GM12878 (cell line): Measurements from ENCODE around the gene DDO.

Source experiments
- BACH1 ChIP-seq: fragments of 450-650 bp; IDR thresholded peaks from 2 replicates; pipeline ENCODE4 v1.6.1; 2017; ENCODE audit warnings: mild to moderate bottlenecking, borderline replicate concordance
- CBFB ChIP-seq: IDR thresholded peaks from 2 replicates; pipeline ENCODE4 v1.6.1; 2016; ENCODE audit warnings: antibody characterized with exemption, low read depth
- POLR2A ChIP-seq: IDR thresholded peaks from 2 replicates; pipeline ENCODE4 v1.6.1; 2011; ENCODE audit warnings: low read depth, mild to moderate bottlenecking, low read length
- POLR2AphosphoS2 ChIP-seq: IDR thresholded peaks from 2 replicates; pipeline ENCODE4 v1.6.1; 2011; ENCODE audit warnings: low read depth, mild to moderate bottlenecking, low read length, improper control_type of control experiment, moderate library complexity
- POLR2AphosphoS5 ChIP-seq: IDR thresholded peaks from 2 replicates; pipeline ENCODE4 v1.6.1; 2011; ENCODE audit warnings: mild to moderate bottlenecking, low read length, inconsistent platforms
- TBL1XR1 ChIP-seq: IDR thresholded peaks from 2 replicates; pipeline ENCODE4 v1.6.1; 2012; ENCODE audit warnings: low read depth, low read length, improper control_type of control experiment
- TCF12 ChIP-seq: IDR thresholded peaks from 2 replicates; pipeline ENCODE4 v1.6.1; 2011; ENCODE audit warnings: low read depth, mild to moderate bottlenecking, low read length
- ZSCAN29 ChIP-seq: fragments of 450-650 bp; IDR thresholded peaks from 2 replicates; pipeline ENCODE4 v1.6.1; 2017; ENCODE audit warnings: mild to moderate bottlenecking, moderate library complexity
- TF ChIP-seq, protein P1 (sequence below), 3 experiments: IDR thresholded peaks in 2 of 3; conservative IDR thresholded peaks in 1 of 3; 2 replicates each; pipeline ENCODE4 v1.5.1; 2011; ENCODE audit warnings: low read depth in 3 of 3, low read length in 3 of 3, mild to moderate bottlenecking in 3 of 3, control low read depth in 2 of 3, moderate library complexity in 2 of 3, inconsistent platforms in 1 of 3, mixed read lengths in 1 of 3; ENCODE audit not compliant: control insufficient read depth in 2 of 3, insufficient read depth in 1 of 3; ENCODE audit errors: extremely low read depth in 1 of 3
- TF ChIP-seq, protein P2 (sequence below): IDR thresholded peaks from 2 replicates; pipeline ENCODE4 v1.6.1; 2012; ENCODE audit warnings: mild to moderate bottlenecking, low read depth, low read length
- TF ChIP-seq, protein P3 (sequence below): fragments of 450-650 bp; IDR thresholded peaks from 2 replicates; pipeline ENCODE4 v1.6.1; 2017; ENCODE audit warnings: mild to moderate bottlenecking, low read depth, inconsistent platforms; ENCODE audit not compliant: poor library complexity, severe bottlenecking

DNA sequence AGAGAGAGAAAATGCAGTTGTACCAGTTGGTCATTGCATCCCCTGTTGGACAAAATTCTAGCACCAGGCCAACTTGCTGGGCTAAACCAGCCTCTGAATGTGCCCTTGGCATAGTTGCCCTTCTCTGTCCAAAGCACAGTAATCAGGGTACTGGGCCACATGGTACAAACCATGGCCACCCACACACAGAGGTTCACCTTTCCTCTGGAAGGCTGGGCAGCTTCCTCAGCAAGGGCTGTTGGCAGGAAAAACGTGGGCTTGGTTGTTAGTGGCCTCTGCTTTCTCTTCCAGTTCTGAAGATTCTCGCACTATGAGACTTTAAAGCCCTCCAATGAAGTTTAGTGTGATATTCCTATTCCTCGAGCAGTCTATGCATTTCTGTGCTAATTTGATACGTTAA, 706 bp downstream of the DDO start:
- TF ChIP-seq TCF12 (no peak), BACH1 (no peak), POLR2AphosphoS5 (no peak), POLR2A (no peak), TBL1XR1 (no peak), POLR2AphosphoS2 (no peak), ZSCAN29 (no peak), CBFB (no peak)
- TF ChIP-seq, protein P1, sequence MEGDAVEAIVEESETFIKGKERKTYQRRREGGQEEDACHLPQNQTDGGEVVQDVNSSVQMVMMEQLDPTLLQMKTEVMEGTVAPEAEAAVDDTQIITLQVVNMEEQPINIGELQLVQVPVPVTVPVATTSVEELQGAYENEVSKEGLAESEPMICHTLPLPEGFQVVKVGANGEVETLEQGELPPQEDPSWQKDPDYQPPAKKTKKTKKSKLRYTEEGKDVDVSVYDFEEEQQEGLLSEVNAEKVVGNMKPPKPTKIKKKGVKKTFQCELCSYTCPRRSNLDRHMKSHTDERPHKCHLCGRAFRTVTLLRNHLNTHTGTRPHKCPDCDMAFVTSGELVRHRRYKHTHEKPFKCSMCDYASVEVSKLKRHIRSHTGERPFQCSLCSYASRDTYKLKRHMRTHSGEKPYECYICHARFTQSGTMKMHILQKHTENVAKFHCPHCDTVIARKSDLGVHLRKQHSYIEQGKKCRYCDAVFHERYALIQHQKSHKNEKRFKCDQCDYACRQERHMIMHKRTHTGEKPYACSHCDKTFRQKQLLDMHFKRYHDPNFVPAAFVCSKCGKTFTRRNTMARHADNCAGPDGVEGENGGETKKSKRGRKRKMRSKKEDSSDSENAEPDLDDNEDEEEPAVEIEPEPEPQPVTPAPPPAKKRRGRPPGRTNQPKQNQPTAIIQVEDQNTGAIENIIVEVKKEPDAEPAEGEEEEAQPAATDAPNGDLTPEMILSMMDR (IDR thresholded peaks at IDR 0.05 in 2 of 3, conservative IDR thresholded peaks at IDR 0.05 in 1 of 3; ENCODE audit: control insufficient read depth in 2 of 3, extremely low read depth in 1 of 3, insufficient read depth in 1 of 3, low read depth in 3 of 3, low read length in 3 of 3), result no peak
- TF ChIP-seq, protein P2, sequence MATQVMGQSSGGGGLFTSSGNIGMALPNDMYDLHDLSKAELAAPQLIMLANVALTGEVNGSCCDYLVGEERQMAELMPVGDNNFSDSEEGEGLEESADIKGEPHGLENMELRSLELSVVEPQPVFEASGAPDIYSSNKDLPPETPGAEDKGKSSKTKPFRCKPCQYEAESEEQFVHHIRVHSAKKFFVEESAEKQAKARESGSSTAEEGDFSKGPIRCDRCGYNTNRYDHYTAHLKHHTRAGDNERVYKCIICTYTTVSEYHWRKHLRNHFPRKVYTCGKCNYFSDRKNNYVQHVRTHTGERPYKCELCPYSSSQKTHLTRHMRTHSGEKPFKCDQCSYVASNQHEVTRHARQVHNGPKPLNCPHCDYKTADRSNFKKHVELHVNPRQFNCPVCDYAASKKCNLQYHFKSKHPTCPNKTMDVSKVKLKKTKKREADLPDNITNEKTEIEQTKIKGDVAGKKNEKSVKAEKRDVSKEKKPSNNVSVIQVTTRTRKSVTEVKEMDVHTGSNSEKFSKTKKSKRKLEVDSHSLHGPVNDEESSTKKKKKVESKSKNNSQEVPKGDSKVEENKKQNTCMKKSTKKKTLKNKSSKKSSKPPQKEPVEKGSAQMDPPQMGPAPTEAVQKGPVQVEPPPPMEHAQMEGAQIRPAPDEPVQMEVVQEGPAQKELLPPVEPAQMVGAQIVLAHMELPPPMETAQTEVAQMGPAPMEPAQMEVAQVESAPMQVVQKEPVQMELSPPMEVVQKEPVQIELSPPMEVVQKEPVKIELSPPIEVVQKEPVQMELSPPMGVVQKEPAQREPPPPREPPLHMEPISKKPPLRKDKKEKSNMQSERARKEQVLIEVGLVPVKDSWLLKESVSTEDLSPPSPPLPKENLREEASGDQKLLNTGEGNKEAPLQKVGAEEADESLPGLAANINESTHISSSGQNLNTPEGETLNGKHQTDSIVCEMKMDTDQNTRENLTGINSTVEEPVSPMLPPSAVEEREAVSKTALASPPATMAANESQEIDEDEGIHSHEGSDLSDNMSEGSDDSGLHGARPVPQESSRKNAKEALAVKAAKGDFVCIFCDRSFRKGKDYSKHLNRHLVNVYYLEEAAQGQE, result no peak
- TF ChIP-seq, protein P3, sequence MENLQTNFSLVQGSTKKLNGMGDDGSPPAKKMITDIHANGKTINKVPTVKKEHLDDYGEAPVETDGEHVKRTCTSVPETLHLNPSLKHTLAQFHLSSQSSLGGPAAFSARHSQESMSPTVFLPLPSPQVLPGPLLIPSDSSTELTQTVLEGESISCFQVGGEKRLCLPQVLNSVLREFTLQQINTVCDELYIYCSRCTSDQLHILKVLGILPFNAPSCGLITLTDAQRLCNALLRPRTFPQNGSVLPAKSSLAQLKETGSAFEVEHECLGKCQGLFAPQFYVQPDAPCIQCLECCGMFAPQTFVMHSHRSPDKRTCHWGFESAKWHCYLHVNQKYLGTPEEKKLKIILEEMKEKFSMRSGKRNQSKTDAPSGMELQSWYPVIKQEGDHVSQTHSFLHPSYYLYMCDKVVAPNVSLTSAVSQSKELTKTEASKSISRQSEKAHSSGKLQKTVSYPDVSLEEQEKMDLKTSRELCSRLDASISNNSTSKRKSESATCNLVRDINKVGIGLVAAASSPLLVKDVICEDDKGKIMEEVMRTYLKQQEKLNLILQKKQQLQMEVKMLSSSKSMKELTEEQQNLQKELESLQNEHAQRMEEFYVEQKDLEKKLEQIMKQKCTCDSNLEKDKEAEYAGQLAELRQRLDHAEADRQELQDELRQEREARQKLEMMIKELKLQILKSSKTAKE, result no peak
